GM12878 (cell line): ENCODE measurements around the gene B9D2. TPM values are rescaled to one million over a fixed set of nuclear protein-coding genes. Genes with fewer than 3 reads are reported as not detected.

ENCODE experiments used
- BACH1 ChIP-seq: fragments of 450-650 bp; IDR thresholded peaks from 2 replicates; pipeline ENCODE4 v1.6.1; 2017; ENCODE audit warnings: mild to moderate bottlenecking, borderline replicate concordance
- BRCA1 ChIP-seq: IDR thresholded peaks from 2 replicates; pipeline ENCODE4 v1.6.1; 2011; ENCODE audit warnings: low read depth, low read length, improper control_type of control experiment
- CBFB ChIP-seq: IDR thresholded peaks from 2 replicates; pipeline ENCODE4 v1.6.1; 2016; ENCODE audit warnings: antibody characterized with exemption, low read depth
- ETV6 ChIP-seq, 2 experiments: fragments of 450-650 bp in 1 of 2; IDR thresholded peaks in 1 of 2; conservative IDR thresholded peaks in 1 of 2; 2 replicates each; pipeline ENCODE4 v1.6.1; 2014; ENCODE audit warnings: antibody characterized with exemption in 1 of 2, borderline replicate concordance in 1 of 2, low read depth in 1 of 2, mild to moderate bottlenecking in 1 of 2, moderate library complexity in 1 of 2
- HDAC6 ChIP-seq: fragments of 200-600 bp; sonication (generic); IDR thresholded peaks from one replicate; pipeline ENCODE4 v1.8.0; 2017; ENCODE audit warnings: antibody characterized with exemption; ENCODE audit not compliant: unreplicated experiment
- MEF2A ChIP-seq: IDR thresholded peaks from 2 replicates; pipeline ENCODE4 v1.6.1; 2011; ENCODE audit warnings: low read depth, mild to moderate bottlenecking, low read length, moderate library complexity; ENCODE audit not compliant: insufficient read depth
- NFYB ChIP-seq: IDR thresholded peaks from 2 replicates; pipeline ENCODE4 v1.6.1; 2011; ENCODE audit warnings: low read depth, mild to moderate bottlenecking, low read length, improper control_type of control experiment, moderate library complexity; ENCODE audit not compliant: insufficient read depth
- PKNOX1 ChIP-seq: fragments of 450-650 bp; IDR thresholded peaks from 2 replicates; pipeline ENCODE4 v1.6.1; 2016; ENCODE audit warnings: mild to moderate bottlenecking
- SP1 ChIP-seq: IDR thresholded peaks from one replicate; pipeline ENCODE4 v1.6.1; 2011; ENCODE audit warnings: low read depth, low read length
- STAT1 ChIP-seq: fragments of 450-650 bp; conservative IDR thresholded peaks from 2 replicates; pipeline ENCODE4 v1.6.1; 2014; ENCODE audit warnings: antibody characterized with exemption, mild to moderate bottlenecking
- SUPT20H ChIP-seq: IDR thresholded peaks from 2 replicates; pipeline ENCODE4 v1.6.1; 2011; ENCODE audit warnings: low read depth, mild to moderate bottlenecking, low read length, moderate library complexity, borderline replicate concordance; ENCODE audit not compliant: control insufficient read depth
- TCF3 ChIP-seq: IDR thresholded peaks from 2 replicates; pipeline ENCODE4 v1.6.1; 2012; ENCODE audit warnings: low read depth, mild to moderate bottlenecking, low read length, borderline replicate concordance; ENCODE audit not compliant: insufficient read depth
- USF1 ChIP-seq: IDR thresholded peaks from 2 replicates; pipeline ENCODE4 v1.6.1; 2011; ENCODE audit warnings: borderline replicate concordance, low read depth, mild to moderate bottlenecking, moderate library complexity, mixed read lengths, low read length; ENCODE audit not compliant: insufficient read depth; ENCODE audit errors: extremely low read length
- polyA plus RNA-seq, 11 experiments: library from polyadenylated mRNA; depleted of rRNA in 4 of 11; unstranded in 6 of 11; stranded (reverse) in 5 of 11; fragments of >200 nt; fragmentation: Nextera tagmentation in 4 of 11; fragmentation: Illumina TruSeq in 1 of 11; extraction: Ambion mirVana in 4 of 11; extraction: Trizol in 1 of 11; gene quantifications; 1 replicate in 1 of 11; 2 replicates in 10 of 11; pipeline versions ENCODE4 v1.2.1 to v1.2.3, GENCODE V29; 2011 to 2016; ENCODE audit warnings: inconsistent platforms in 2 of 11, missing spikeins in 2 of 11, low read depth in 1 of 11
- total RNA-seq, 4 experiments: library from RNA; depleted of rRNA in 3 of 4; stranded (reverse); fragments of >200 nt in 3 of 4; fragmentation: Illumina TruSeq in 1 of 4; extraction: Trizol in 1 of 4; gene quantifications; 2 replicates each; pipeline versions ENCODE4 v1.2.1 to v1.2.3, GENCODE V29; 2013 to 2021

Gene B9D2
- total and polyA plus RNA-seq, 10 of the 15 experiments (the other 5 are each of a cell fraction or from before 2014, with no cell fraction given): 2.4 to 12.4 (median 5.0) TPM

GRCh38 chr19:41363753-41364523, at the start of gene B9D2 (continued):
- TF ChIP-seq MEF2A (no peak), CBFB (peak; percentile 32; the same call in 1 of the 2 replicates), NFYB (peak; percentile 69), SP1 (peak; percentile 61), TCF3 (no peak), STAT1 (no peak), USF1 (no peak), SUPT20H (no peak), HDAC6 (no peak), ETV6 (conservative IDR thresholded peaks at IDR 0.05 in 1 of 2, IDR thresholded peaks at IDR 0.05 in 1 of 2; ENCODE audit: borderline replicate concordance in 1 of 2, low read depth in 1 of 2) (no peak), BACH1 (peak; percentile 15; the same call in 1 of the 2 replicates), BRCA1 (no peak), PKNOX1 (peak; percentile 97)
